Upper lobe of right lung (tissue), 1 donor: Measurements from ENCODE around the gene ANKRD18A. TPM values are rescaled to one million over a fixed set of nuclear protein-coding genes. Genes with fewer than 3 reads are reported as not detected.
"Not testable (repeated sequence)": the region's sequence is repeated elsewhere in the genome, so short reads cannot be mapped to it uniquely, and the experiment has no call there.

Experiments
- ATAC-seq: fragments of 200-7000 bp; cut with Tn5 transposase; one replicate; pipeline ENCODE4 v1.9.1; 2020; ENCODE audit warnings: mild to moderate bottlenecking, moderate library complexity
- DNase-seq: peaks from one replicate; pipeline ENCODE4 v3.0.0-alpha.2; 2020
- H3K27ac ChIP-seq: fragments of 200-600 bp; one replicate; pipeline ENCODE4 v1.8.0; 2022
- H3K27me3 ChIP-seq: fragments of 200-600 bp; one replicate; pipeline ENCODE4 v1.8.0; 2022; ENCODE audit warnings: mild to moderate bottlenecking
- H3K36me3 ChIP-seq: fragments of 200-600 bp; one replicate; pipeline ENCODE4 v1.8.0; 2022
- H3K4me1 ChIP-seq: fragments of 200-600 bp; one replicate; pipeline ENCODE4 v1.8.0; 2022
- H3K4me3 ChIP-seq: fragments of 200-600 bp; one replicate; pipeline ENCODE4 v1.8.0; 2022; ENCODE audit warnings: mild to moderate bottlenecking
- H3K9me3 ChIP-seq: fragments of 200-600 bp; one replicate; pipeline ENCODE4 v1.8.0; 2022
- intact Hi-C: fragments of 100-400 bp; cut with DNase I; formaldehyde crosslinking; loops from one replicate; pipeline ENCODE4 v1.11.0; 2022
- total RNA-seq: library from RNA; stranded (reverse); fragmentation: NEBNext Ultra II Directional; extraction: Animal tissue kit (Norgen Biotek cat#: 25700); gene quantifications from one replicate; pipeline ENCODE4 v1.2.1, GENCODE V29; 2021
- TF ChIP-seq, protein P1 (sequence below): fragments of 200-600 bp; IDR thresholded peaks from one replicate; pipeline ENCODE4 v1.8.0; 2022; ENCODE audit warnings: antibody characterized with exemption
- donor health status: DM: no; HTN: yes; CAD: no; lungs with severe emphysema.

The ANKRD18A gene
- total RNA-seq, 1 donor from 2014 or later, result 1.0 TPM

DNA sequence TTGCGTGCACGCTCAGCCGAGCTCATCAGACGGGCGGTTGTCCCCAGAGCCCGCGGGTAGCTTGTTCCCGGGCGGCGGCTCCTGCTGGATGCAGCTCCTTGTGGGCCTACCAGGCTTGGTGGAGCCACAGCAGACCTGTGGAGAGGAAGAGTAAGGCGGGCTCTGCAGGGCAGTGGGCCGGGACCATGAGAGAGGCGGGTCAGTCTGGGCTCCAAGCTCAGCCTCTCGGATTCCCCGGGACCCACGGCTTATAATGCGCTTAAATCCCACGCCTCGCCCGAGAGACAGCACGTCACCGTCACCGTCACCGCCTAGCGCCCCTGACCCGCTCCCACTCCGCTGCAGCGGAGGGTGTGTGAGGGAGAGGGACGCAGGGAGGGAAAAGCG lies 1.9 kb upstream of the ANKRD18A start:
- no peaks in the 10 kb centered on the region for H3K36me3 ChIP-seq
- intact Hi-C loops, result no loop called here
- peaks cover 61% of the 10 kb centered on the region for H3K27me3 ChIP-seq
- H3K4me3 ChIP-seq, result peak overlapping the region; percentile 48
- H3K4me1 ChIP-seq, result peaks cover 24% of the 10 kb centered on the region
- no peaks in the 10 kb centered on the region for H3K9me3 ChIP-seq
- no peak for DNase-seq
- no peak overlapping the region for H3K27ac ChIP-seq
- TF ChIP-seq, protein P1, sequence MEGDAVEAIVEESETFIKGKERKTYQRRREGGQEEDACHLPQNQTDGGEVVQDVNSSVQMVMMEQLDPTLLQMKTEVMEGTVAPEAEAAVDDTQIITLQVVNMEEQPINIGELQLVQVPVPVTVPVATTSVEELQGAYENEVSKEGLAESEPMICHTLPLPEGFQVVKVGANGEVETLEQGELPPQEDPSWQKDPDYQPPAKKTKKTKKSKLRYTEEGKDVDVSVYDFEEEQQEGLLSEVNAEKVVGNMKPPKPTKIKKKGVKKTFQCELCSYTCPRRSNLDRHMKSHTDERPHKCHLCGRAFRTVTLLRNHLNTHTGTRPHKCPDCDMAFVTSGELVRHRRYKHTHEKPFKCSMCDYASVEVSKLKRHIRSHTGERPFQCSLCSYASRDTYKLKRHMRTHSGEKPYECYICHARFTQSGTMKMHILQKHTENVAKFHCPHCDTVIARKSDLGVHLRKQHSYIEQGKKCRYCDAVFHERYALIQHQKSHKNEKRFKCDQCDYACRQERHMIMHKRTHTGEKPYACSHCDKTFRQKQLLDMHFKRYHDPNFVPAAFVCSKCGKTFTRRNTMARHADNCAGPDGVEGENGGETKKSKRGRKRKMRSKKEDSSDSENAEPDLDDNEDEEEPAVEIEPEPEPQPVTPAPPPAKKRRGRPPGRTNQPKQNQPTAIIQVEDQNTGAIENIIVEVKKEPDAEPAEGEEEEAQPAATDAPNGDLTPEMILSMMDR, result no peak
- ATAC-seq, result no peak

DNA sequence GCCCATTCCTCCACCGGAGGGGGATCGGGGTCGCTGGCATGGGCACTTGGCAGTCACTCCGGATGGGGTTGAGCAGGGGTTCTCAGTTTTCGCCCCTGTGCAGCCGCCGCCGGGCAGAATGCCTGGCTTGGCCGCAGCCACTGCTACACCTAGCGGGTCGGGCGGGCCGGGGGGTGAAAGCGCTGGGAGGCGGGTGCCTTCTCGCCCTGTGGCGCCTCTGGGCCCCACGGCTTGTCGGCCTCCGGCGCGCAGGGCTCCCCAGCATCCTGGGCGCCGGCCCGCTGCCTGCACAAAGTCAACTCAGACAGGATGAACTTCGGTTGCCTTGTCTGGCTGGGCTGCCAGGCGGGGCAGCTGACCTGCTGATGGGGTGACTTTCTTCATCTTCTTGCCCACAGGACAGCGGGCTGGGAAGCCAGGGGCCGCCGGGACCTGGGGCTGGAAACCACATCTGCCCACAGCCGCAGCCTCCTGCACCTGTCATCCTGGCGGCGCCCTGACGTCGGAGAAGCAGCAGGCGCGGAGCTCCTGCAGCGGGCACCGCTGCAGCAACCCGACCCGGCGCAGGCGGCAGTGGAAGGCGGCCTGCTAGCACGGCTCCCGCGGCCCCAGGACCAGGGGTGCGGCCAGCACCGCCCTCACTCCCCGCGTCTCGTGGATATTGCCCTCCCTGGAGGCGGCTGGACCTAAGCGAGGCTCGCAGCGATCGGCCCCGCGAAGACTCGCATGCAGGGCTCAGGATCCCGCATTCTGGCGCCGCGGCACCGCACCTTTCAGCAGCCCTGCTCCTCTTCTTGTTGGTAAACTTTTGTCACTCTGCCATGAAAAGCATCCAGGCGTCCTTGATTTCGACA lies 1.3 kb upstream of the ANKRD18A start:
- Histone ChIP-seq H3K36me3 (no peaks in the 10 kb centered on the region), H3K27ac (peak overlapping the region; percentile 25), H3K27me3 (peaks cover 66% of the 10 kb centered on the region), H3K9me3 (no peaks in the 10 kb centered on the region), H3K4me1 (peaks cover 24% of the 10 kb centered on the region), H3K4me3 (peak overlapping the region; percentile 48)
- intact Hi-C loops, result no loop called here
- peak; percentile 33 for ATAC-seq
- TF ChIP-seq, protein P1, result no peak
- DNase-seq, result peak; percentile 71

DNA sequence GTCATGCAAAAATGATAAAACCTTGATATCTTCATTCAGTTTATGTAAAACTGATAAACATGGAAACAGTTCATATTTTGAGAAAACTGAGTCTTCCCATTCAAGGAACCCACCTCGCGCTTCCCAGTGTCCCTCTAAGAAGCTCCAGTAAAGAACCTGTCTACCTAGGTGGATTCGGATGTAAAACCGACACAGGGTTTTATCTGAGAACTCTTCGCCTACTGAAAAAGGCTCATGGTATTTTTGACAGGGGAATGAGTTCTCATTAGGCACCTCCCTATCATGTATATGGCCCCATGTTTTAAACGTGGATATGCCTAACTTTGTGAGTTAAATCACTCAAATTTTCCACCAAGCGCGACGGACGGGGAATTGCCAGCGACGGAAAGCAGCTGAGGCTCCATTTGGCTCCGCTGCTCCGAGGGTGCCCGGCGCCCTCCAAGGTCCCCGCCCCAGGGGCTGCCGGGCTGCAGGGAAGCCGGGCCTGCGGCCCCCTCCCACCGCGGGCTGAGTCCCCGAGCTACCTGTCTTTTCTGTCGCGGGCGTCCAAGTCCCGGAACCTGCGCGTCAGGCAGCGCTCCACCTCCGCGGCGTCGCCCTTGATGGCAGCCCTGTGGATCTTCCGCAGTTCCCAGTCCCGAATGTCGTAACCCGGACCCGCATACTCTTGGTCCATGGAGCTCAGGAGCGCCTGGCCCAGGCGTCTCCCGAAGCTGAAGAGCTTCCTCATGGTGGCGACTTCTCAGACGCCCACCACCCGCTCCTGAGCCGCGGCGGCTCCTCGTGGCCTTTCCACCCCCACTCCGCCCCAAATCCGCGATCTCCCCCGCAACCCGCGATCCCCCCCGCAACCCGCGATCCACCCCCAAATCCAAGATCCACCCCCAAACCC lies 594 bp downstream of the ANKRD18A start:
- intact Hi-C loops, result no loop called here
- Histone ChIP-seq H3K4me1 (peaks cover 24% of the 10 kb centered on the region), H3K27me3 (peaks cover 66% of the 10 kb centered on the region), H3K36me3 (no peaks in the 10 kb centered on the region), H3K4me3 (peak overlapping the region; percentile 48), H3K27ac (no peak overlapping the region), H3K9me3 (no peaks in the 10 kb centered on the region)
- TF ChIP-seq, protein P1, result no peak
- peak; percentile 1 for ATAC-seq
- peak; percentile 69 for DNase-seq

DNA sequence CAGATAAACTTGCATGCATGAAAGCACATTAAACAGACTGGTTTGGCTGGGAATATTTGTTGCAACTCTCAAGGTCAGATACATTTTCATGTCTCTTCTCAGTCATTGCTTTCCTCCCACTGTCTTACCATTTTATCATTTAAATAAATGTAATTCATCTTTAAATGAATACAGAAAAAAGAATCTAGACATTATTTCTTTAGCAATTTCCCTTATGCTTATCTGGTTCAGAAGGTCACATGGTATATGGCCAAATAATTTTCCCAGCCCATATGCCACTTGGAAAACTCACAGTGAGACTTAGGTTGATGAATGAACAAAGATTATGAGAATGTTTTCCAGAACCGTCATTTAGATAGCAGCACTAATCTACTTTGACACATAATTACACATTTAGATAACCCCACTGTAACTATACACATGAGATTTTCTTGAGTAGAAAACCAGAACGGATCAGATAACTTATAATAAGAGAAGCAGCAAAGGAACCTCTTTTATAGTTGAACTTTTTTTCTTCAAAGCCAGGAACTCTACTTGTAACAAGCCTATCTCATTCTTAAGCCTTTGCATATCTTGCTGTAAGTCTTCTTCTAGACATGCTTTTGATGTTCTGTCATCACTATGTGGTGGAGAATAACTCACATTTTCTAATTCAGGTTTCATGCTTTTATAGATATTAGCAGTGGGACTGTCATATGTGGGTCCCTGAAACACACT lies 22.2 kb downstream of the ANKRD18A start:
- intact Hi-C loops, H3K27ac ChIP-seq, ATAC-seq, H3K4me3 ChIP-seq, H3K4me1 ChIP-seq, H3K36me3 ChIP-seq, H3K9me3 ChIP-seq, H3K27me3 ChIP-seq, DNase-seq: not testable (repeated sequence)

DNA sequence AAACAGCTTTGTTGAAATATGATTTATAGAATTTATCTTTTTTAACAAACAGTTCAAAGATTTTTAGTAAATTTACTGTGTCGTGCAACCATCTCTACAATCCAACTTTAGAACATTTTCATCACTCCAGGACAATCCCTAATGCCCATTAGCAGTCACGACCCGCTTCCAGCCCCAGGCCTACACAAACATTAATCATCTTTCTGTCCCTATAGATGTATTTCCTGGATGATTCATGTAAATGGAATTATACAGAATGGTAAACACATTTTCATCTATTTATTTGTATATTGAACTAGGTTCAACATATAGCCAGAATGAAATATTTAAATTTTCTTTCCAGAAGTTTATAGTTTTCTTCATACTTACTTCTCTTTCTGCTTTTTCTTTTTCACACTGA lies 25.3 kb downstream of the ANKRD18A start:
- intact Hi-C loops, H3K9me3 ChIP-seq, H3K36me3 ChIP-seq, H3K27me3 ChIP-seq, H3K27ac ChIP-seq, H3K4me1 ChIP-seq, ATAC-seq, H3K4me3 ChIP-seq, DNase-seq: not testable (repeated sequence)

DNA sequence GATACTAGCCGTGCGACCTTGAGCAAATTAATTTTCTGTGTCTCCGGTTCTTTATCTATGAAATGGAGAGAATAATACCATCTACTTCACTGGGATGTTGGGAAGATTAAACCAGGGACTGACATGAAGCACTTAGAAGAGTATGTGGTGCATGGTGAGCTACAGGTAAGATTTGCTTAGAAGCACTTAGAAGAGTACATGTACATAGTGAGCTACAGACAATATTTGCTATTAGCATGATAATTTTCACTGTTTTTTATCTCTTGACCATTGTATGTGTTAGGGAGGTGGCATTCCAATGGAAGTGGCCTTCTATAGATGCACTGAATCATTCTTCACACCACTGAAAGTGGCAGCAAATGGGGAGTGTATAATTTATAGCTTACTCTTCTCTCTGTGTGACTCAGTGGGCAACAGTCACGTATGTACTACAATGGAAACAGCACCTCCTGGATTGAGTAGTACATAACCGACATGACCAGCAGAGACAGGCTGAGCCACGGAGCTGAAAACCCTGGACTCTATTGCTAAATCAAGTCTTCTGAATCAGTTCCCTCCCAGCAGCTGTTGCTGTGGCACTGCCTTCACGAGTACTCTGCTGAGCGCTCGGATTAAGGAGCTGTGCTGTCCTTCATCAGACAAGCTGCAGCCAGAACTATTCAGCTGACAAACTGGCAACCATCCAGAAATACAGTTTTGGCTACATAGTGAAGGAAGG lies 28.9 kb downstream of the ANKRD18A start:
- DNase-seq, H3K9me3 ChIP-seq, H3K27me3 ChIP-seq, H3K27ac ChIP-seq, H3K4me3 ChIP-seq, H3K36me3 ChIP-seq, H3K4me1 ChIP-seq, intact Hi-C loops: not testable (repeated sequence)
- ATAC-seq, result peak; percentile 39

DNA sequence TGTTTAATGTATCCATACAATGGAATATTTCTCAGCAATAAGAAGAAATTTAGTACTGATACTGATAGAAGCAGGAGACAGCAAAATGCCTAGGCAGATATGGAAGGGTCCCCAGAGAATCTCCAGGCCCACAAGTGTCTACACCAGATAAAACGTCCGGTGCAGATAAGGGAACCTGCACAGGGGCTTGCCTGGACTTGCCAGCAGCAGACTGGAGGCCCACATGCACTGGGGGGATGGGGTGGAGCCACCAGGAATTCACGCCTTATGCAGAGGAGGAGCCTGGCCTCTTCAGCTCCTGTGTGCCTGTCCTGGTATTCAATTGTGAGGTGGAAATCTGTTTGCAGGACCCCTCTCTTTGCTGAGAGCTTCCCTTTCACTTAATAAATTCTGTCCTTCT lies 36.6 kb downstream of the ANKRD18A start:
- H3K27ac ChIP-seq, H3K36me3 ChIP-seq, intact Hi-C loops, H3K4me3 ChIP-seq, H3K4me1 ChIP-seq, H3K27me3 ChIP-seq, DNase-seq, ATAC-seq, H3K9me3 ChIP-seq: not testable (repeated sequence)

DNA sequence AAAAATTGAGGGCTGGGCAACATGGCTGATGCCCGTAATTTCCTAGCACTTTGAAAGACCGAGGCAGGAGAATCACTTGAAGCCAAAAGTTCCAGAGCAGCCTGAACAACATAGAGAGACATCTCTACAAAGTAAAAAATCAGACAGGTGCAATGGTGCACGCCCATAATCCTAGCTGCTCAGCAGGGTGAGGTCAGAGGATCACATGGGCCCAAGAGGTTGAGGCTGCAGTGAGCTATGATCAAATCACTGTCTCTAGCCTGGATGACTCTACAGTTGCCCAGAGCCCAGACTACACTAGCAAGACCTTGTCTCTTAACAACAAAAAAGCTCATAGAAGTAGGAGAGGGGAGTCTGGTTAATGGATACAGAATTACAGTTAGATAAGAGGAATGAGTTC lies 40.3 kb downstream of the ANKRD18A start:
- H3K27ac ChIP-seq, H3K36me3 ChIP-seq, H3K4me3 ChIP-seq, H3K9me3 ChIP-seq, DNase-seq, intact Hi-C loops, H3K27me3 ChIP-seq, H3K4me1 ChIP-seq, ATAC-seq: not testable (repeated sequence)

DNA sequence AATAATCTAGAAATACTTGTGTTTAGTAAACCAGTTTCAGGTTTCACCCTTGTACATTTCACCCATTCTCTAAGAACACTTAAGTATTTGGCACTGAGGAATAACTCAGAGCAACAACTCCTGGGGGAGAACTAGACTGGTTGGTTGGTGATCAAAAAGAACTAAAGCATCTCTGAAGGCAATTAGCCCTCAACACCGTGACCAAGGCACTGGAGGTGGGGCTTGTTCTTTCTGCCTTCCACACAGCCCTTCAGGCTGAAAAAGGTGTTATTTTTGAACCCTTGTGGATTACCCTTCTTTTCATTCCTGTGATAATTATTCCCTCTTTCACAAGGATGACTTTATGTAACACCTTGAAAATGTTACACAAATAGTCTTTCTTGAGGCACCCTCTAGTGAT lies 44.2 kb downstream of the ANKRD18A start:
- H3K4me1 ChIP-seq, H3K9me3 ChIP-seq, DNase-seq, H3K27ac ChIP-seq, intact Hi-C loops, H3K36me3 ChIP-seq, H3K27me3 ChIP-seq, H3K4me3 ChIP-seq, ATAC-seq: not testable (repeated sequence)

DNA sequence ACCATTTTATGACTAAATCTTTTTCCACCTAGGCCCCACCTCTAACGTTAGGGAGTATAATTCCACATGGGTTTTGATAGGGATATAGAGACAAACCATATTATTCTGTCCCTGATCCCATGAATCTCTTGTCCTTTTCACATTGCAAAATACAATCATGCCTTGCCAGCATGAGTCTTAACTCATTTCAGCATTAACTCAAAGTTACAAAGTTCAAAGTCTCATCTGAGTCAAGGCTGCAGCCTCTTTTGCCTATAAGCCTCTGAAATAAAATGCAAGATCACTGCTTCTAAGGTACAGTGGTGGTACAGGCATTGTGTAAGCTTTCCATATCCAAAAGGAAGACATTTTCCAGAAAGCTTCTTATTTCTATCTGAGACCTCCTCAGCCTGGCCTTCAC lies 54.3 kb downstream of the ANKRD18A start:
- H3K9me3 ChIP-seq, ATAC-seq, DNase-seq, H3K4me1 ChIP-seq, H3K36me3 ChIP-seq, H3K27ac ChIP-seq, H3K4me3 ChIP-seq, H3K27me3 ChIP-seq, intact Hi-C loops: not testable (repeated sequence)
